Mucosa of rectum (tissue), 2 donors: ENCODE measurements around the gene BCAM.

Experiments used
- H3K27ac ChIP-seq, 2 donors: one replicate each; pipeline ENCODE4 v1.7.0; 2013; ENCODE audit warnings: inconsistent platforms in 2 of 2, low read depth in 2 of 2, low read length in 2 of 2
- H3K27me3 ChIP-seq, 2 donors: one replicate each; pipeline ENCODE4 v1.7.0; 2013; ENCODE audit warnings: low read length in 2 of 2; ENCODE audit not compliant: control insufficient read depth in 2 of 2, insufficient read depth in 2 of 2
- H3K36me3 ChIP-seq, 2 donors: one replicate each; pipeline ENCODE4 v1.7.0; 2013; ENCODE audit warnings: low read length in 2 of 2; ENCODE audit not compliant: control insufficient read depth in 2 of 2, insufficient read depth in 2 of 2
- H3K4me1 ChIP-seq, 2 donors: one replicate each; pipeline ENCODE4 v1.7.0; 2013; ENCODE audit warnings: low read length in 2 of 2, mild to moderate bottlenecking in 1 of 2; ENCODE audit not compliant: control insufficient read depth in 2 of 2, insufficient read depth in 2 of 2
- H3K4me3 ChIP-seq, 2 donors: one replicate each; pipeline ENCODE4 v1.7.0; 2013; ENCODE audit warnings: low read length in 2 of 2
- H3K9ac ChIP-seq, 2 donors: one replicate each; pipeline ENCODE4 v1.7.0; 2013; ENCODE audit warnings: low read length in 2 of 2, low read depth in 1 of 2, mild to moderate bottlenecking in 1 of 2
- H3K9me3 ChIP-seq, 2 donors: one replicate each; pipeline ENCODE4 v1.7.0; 2013; ENCODE audit warnings: low read length in 2 of 2; ENCODE audit not compliant: control insufficient read depth in 2 of 2
- donor health status: healthy.
- donor health status: Normal muscosa, but diverticular disease.

BCAM gene

DNA sequence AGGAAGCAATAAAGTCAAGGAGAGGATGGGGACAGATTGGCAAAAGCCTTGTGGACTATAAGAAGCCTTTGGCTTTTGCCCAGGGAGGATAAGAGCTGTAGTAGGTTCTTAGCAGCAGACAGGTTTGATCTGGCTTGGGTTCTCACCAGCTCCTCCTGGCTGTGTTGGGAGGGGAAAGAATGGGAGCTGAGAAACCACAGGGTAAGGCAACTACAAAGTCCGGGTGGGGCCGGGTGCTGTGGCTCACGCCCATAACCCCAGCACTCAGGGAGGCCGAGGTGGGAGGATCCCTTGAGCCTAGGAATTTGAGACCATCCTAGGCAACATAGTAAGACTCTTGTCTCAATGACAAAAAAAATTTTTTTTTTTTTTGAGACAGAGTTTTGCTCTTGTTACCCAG, 57.8 kb downstream of the BCAM start:
- Histone ChIP-seq H3K9me3 (no peaks in the 10 kb centered on the region), H3K36me3 (peaks cover 12% of the 10 kb centered on the region in 2 donors), H3K27me3 (no peaks in the 10 kb centered on the region), H3K27ac (no peak overlapping the region), H3K4me3 (no peak overlapping the region), H3K9ac (no peak overlapping the region), H3K4me1 (peaks cover 0 to 4% of the 10 kb centered on the region in 2 donors)

- no peaks in the 10 kb centered on the region for H3K9me3 ChIP-seq
- H3K9ac ChIP-seq = no peak overlapping the region
- H3K4me3 ChIP-seq = no peak overlapping the region
- H3K27ac ChIP-seq = no peak overlapping the region
- H3K36me3 ChIP-seq = peaks cover 20% of the 10 kb centered on the region in 2 donors
- H3K4me1 ChIP-seq = peaks cover 0 to 4% of the 10 kb centered on the region in 2 donors
- H3K27me3 ChIP-seq = no peaks in the 10 kb centered on the region
Measured at GRCh38 chr19:44867578-44867977, 58.7 kb downstream of the BCAM start.

DNA sequence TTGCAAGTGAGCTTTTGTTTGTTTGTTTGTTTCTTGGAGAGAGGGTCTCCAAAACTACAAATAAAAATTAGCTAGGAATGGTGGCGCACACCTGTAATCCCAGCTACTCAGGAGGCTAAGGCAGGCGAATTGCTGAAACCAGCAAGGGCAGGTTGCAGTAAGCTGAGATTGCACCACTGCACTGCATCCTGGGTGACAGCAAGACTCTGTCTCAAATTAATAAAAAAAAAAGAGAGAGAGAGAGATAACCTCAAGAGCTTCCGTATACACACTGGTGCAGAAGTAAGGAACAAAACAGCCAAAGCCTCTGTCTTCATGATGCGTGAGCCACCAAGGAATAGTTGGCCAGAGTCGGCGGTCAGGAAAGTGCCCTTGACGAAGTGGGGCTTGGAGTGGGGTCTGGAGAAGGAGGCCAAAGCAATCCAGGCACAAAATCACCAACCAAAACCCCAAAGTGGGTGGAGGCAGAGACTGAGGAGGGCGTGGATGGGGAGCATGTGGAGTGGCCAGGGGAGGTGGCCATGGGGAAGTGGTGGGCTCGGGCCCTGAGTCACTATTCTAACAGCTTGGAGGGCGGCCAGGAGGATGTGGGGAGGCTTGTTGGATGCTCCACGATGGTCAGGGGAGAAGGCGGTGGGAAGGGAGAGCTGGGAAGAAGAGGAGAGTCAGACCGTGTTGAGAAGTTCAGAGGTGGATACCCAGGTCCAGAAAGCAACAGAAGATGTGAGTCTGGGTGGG, 61.0 kb downstream of the BCAM start:
- Histone ChIP-seq H3K9me3 (no peaks in the 10 kb centered on the region), H3K27me3 (no peaks in the 10 kb centered on the region), H3K4me3 (no peak overlapping the region), H3K4me1 (peaks cover 3 to 4% of the 10 kb centered on the region in 2 donors), H3K9ac (no peak overlapping the region), H3K27ac (no peak overlapping the region), H3K36me3 (peaks cover 36 to 39% of the 10 kb centered on the region in 2 donors)
